SKM-1 treated with dmso at 0.1 percent for 144 hours (cell line): Measurements from ENCODE around the gene ASGR2.
"Not testable (repeated sequence)": the region's sequence is repeated elsewhere in the genome, so short reads cannot be mapped to it uniquely, and the experiment has no call there.

Experiments used
- DNase-seq: peaks from one replicate; lab custom pipeline; 2025; ENCODE audit not compliant: unreplicated experiment; lab: John Stamatoyannopoulos, UW

The ASGR2 gene

GRCh38 chr17:7126386-7126785, 11.8 kb upstream of the ASGR2 start:
- DNase-seq: not testable (repeated sequence)

GRCh38 chr17:7124923-7125322, 10.3 kb upstream of the ASGR2 start:
- no peak for DNase-seq

- DNase-seq: no peak
Measured at GRCh38 chr17:7123844-7124243, 9.2 kb upstream of the ASGR2 start.

GRCh38 chr17:7122381-7122780, 7.8 kb upstream of the ASGR2 start:
- no peak for DNase-seq

- DNase-seq: peak; percentile 31
Measured at GRCh38 chr17:7120635-7121034, 6.0 kb upstream of the ASGR2 start.

GRCh38 chr17:7120123-7120522, 5.5 kb upstream of the ASGR2 start:
- no peak for DNase-seq

- no peak for DNase-seq
Measured at GRCh38 chr17:7119314-7119713, 4.7 kb upstream of the ASGR2 start.

- DNase-seq: peak; percentile 82
Measured at GRCh38 chr17:7114875-7115614, 423 bp upstream of the ASGR2 start.

GRCh38 chr17:7113273-7114071, 1.1 kb downstream of the ASGR2 start:
- DNase-seq: no peak

GRCh38 chr17:7112510-7113108, 2.0 kb downstream of the ASGR2 start:
- no peak for DNase-seq

- no peak for DNase-seq
Measured at GRCh38 chr17:7111784-7112509, 2.7 kb downstream of the ASGR2 start.

- DNase-seq: no peak
Measured at GRCh38 chr17:7110617-7111306, 3.9 kb downstream of the ASGR2 start.

- DNase-seq: no peak
Measured at GRCh38 chr17:7109461-7110322, 4.9 kb downstream of the ASGR2 start.

- DNase-seq: no peak
Measured at GRCh38 chr17:7108981-7109380, 5.6 kb downstream of the ASGR2 start.

- no peak for DNase-seq
Measured at GRCh38 chr17:7108560-7108925, 6.1 kb downstream of the ASGR2 start.

GRCh38 chr17:7107795-7108559, 6.6 kb downstream of the ASGR2 start:
- no peak for DNase-seq

GRCh38 chr17:7107012-7107754, 7.4 kb downstream of the ASGR2 start:
- no peak for DNase-seq

- DNase-seq: no peak
Measured at GRCh38 chr17:7102421-7102820, 12.2 kb downstream of the ASGR2 start.
